Prostate gland (tissue), 2 donors: ENCODE results near the gene CEACAM3. TPM values are rescaled to one million over a fixed set of nuclear protein-coding genes. Genes with fewer than 3 reads are reported as not detected.
"Not testable (repeated sequence)": the region's sequence is repeated elsewhere in the genome, so short reads cannot be mapped to it uniquely, and the experiment has no call there.

Experiments
- DNase-seq: peaks from one replicate; pipeline ENCODE4 v3.0.0-alpha.2; 2019; ENCODE audit warnings: low spot score
- H3K27ac ChIP-seq, 2 donors: fragments of 200-600 bp; sonication (generic); 2 replicates each; pipeline ENCODE4 v1.5.1; 2017 to 2019
- H3K27me3 ChIP-seq: fragments of 200-600 bp; sonication (generic); replicated peaks from 2 replicates; pipeline ENCODE4 v1.5.1; 2019; ENCODE audit not compliant: insufficient read depth
- H3K36me3 ChIP-seq, 2 donors: fragments of 200-600 bp; sonication (generic); 1 replicate in 1 of 2; 2 replicates in 1 of 2; pipeline versions ENCODE4 v1.5.1 to v1.8.1; 2017 to 2019
- H3K4me1 ChIP-seq: fragments of 200-600 bp; sonication (generic); replicated peaks from 2 replicates; pipeline ENCODE4 v1.5.1; 2019
- H3K4me3 ChIP-seq, 2 donors: fragments of 200-600 bp; sonication (generic); 2 replicates each; pipeline ENCODE4 v1.5.1; 2017 to 2019
- H3K9me3 ChIP-seq: fragments of 200-600 bp; sonication (generic); 2 replicates; pipeline ENCODE4 v1.5.1; 2017
- CTCF ChIP-seq, 4 experiments: fragments of 200-600 bp in 2 of 4; fragments of 450-650 bp in 2 of 4; sonication (generic) in 2 of 4; IDR thresholded peaks; 1 replicate in 3 of 4; 2 replicates in 1 of 4; pipeline ENCODE4 v1.5.1; 2016 to 2019; ENCODE audit warnings: antibody characterized with exemption in 4 of 4, mild to moderate bottlenecking in 2 of 4, moderate library complexity in 2 of 4
- POLR2A ChIP-seq: fragments of 450-650 bp; IDR thresholded peaks from one replicate; pipeline ENCODE4 v1.6.1; 2016; ENCODE audit warnings: antibody characterized with exemption, mild to moderate bottlenecking
- POLR2AphosphoS5 ChIP-seq: sonication (generic); formaldehyde crosslinking; IDR thresholded peaks from one replicate; pipeline ENCODE4 v1.6.1; 2017; ENCODE audit warnings: antibody characterized with exemption
- WGBS: methylation state at CpG from one replicate; pipeline ENCODE4 v1.1.5; 2018; 5-methylcytosine and 5-hydroxymethylcytosine counted together
- intact Hi-C: fragments of 100-400 bp; cut with DNase I; formaldehyde crosslinking; loops from one replicate; pipeline ENCODE4 v1.14.2; 2022
- total RNA-seq, 2 donors: library from RNA; depleted of rRNA; stranded (reverse); fragments of >200 nt; gene quantifications; one replicate each; pipeline ENCODE4 v1.1.0, GENCODE V29; 2016

Gene CEACAM3
- total RNA-seq = under 1 TPM in 1 of 2 donors, not detected in 1; 0.59 TPM

DNA sequence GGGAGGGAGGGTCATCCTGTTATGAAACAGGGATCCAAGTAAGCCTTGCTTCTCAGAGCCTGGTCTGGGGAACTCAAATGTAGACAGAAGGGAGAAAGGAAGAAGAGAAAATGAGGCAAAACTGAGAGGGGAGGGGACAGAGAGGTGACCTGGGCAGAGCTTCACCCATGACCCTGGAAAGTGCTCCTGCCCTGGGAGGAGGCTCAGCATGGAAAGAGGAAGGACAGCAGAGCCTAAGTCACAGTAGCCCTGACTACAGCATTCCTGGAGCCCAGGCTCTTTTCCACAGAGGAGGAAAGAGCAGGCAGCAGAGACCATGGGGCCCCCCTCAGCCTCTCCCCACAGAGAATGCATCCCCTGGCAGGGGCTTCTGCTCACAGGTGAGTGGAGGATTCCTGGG lies at the start of gene CEACAM3:
CEACAM3 (plus strand) TSS at position 226 of the 400 bp plus-strand sequence; CDS start at position 317, 91 bp downstream.
- H3K27me3 ChIP-seq = no peaks in the 10 kb centered on the region
- no peak within 1 kb of the TSS for H3K4me3 ChIP-seq
- TF ChIP-seq POLR2A (no peak), CTCF (IDR thresholded peaks at IDR 0.05) (no peak), POLR2AphosphoS5 (no peak)
- DNase-seq = no peak
- no peaks in the 10 kb centered on the region for H3K9me3 ChIP-seq
- intact Hi-C loops = no loop called here
- no peaks in the 10 kb centered on the region for H3K36me3 ChIP-seq
- H3K4me1 ChIP-seq = no peaks in the 10 kb centered on the region
- H3K27ac ChIP-seq = no peak within 1 kb of the TSS

DNA sequence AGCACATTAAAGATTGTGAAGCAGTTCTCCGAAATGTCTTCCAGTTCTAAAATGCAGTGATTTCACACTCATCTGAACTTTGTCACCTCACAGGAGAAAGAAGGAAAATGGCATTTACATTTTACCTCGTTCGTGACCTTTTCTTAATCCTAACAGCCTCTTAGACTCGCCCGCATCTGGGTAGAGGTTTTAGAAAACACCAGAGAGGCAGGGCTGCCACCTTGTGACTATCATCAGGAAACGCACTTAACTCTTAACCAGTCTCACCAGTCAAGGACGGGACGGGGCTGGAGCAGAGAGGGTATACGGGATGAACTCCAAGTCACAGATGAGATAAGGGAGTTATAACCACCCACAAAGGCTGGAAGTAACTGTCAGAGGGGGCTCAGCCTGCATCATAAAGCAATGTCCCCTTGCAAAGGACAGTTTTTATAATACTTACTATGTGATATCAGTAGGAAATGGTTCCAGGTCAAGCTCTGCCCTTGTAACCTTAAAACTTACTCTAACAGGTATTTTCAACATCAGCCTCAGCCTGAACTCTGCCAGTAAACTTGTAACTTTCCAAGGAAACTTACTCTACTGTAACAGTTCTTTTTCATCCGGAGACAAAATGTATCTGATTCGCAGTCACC lies 49.7 kb upstream of the CEACAM3 start:
- WGBS = 17% methylated on average over 11 of the region's 11 CpGs
- Histone ChIP-seq H3K4me3 (no peak overlapping the region), H3K9me3 (no peaks in the 10 kb centered on the region), H3K27ac (no peak overlapping the region), H3K27me3 (no peaks in the 10 kb centered on the region), H3K36me3 (no peaks in the 10 kb centered on the region), H3K4me1 (no peaks in the 10 kb centered on the region)
- TF ChIP-seq CTCF (IDR thresholded peaks at IDR 0.05) = peak in 3 of 4 experiments; percentile 40 to 64 (median 59)
- no peak for TF ChIP-seq POLR2A
- no peak for TF ChIP-seq POLR2AphosphoS5
- DNase-seq = peak; percentile 53
- intact Hi-C loops = no loop called here

GRCh38 chr19:41748012-41748411 lies 48.4 kb upstream of the CEACAM3 start:
- intact Hi-C loops = no loop called here
- H3K27ac ChIP-seq = no peak overlapping the region

GRCh38 chr19:41750248-41751134 lies 45.9 kb upstream of the CEACAM3 start:
- H3K4me1 ChIP-seq, H3K4me3 ChIP-seq, H3K27me3 ChIP-seq, H3K9me3 ChIP-seq, intact Hi-C loops, H3K36me3 ChIP-seq: not testable (repeated sequence)
- 29% methylated on average over 9 of the region's 10 CpGs for whole genome bisulfite sequencing
- DNase-seq = peak; percentile 80
- TF ChIP-seq POLR2AphosphoS5 = peak; percentile 78
- H3K27ac ChIP-seq = peak overlapping the region; percentile 13 to 20

More at GRCh38 chr19:41748012-41748411, 48.4 kb upstream of the CEACAM3 start:
- TF ChIP-seq CTCF (IDR thresholded peaks at IDR 0.05) = no peak
- TF ChIP-seq POLR2A = no peak
- TF ChIP-seq POLR2AphosphoS5 = no peak
- H3K27me3 ChIP-seq = no peaks in the 10 kb centered on the region
- DNase-seq = no peak
- H3K9me3 ChIP-seq = no peaks in the 10 kb centered on the region
- WGBS = 73% methylated on average over 3 of the region's 3 CpGs
- H3K36me3 ChIP-seq = no peaks in the 10 kb centered on the region
- no peak overlapping the region for H3K4me3 ChIP-seq
- H3K4me1 ChIP-seq = no peaks in the 10 kb centered on the region

- 11% methylated on average over 12 of the region's 12 CpGs for WGBS
- Histone ChIP-seq H3K36me3 (no peaks in the 10 kb centered on the region), H3K27ac (no peak overlapping the region), H3K27me3 (no peaks in the 10 kb centered on the region), H3K9me3 (no peaks in the 10 kb centered on the region), H3K4me3 (no peak overlapping the region), H3K4me1 (no peaks in the 10 kb centered on the region)
- intact Hi-C loops = no loop called here
- peak; percentile 45 for DNase-seq
- TF ChIP-seq POLR2A (no peak), CTCF (IDR thresholded peaks at IDR 0.05) (peak; percentile 30 to 74 (median 72))
Measured at GRCh38 chr19:41753159-41753558, 43.2 kb upstream of the CEACAM3 start.
